ENCODE measurements around the gene ZNF322. TPM values are rescaled to one million over a fixed set of nuclear protein-coding genes. Genes with fewer than 3 reads are reported as not detected.

ZNF322 gene
- total RNA-seq, 4 donors from 2014 or later = 9.0 to 23.4 (median 9.2) TPM

DNA sequence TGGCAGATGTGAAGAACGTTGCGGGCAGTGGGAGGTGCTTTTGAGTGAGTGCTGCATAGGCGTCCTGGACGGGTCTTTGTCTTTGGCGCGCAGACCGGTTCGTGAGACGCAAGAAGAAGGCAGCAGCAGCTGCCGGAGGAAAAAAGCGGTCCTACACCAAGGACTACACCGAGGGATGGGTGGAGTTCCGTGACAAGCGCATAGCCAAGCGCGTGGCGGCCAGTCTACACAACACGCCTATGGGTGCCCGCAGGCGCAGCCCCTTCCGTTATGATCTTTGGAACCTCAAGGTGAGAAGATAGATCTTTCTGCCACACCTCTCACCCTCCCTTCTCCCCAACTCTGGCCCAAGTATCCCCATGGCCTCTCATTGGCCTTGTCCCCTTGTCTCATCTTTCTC is 61.7 kb downstream of the ZNF322 start:
- intact Hi-C loops (cut with DNase I; ENCODE audit: low total_unique reads) = no loop called here
- TF ChIP-seq, protein P1, sequence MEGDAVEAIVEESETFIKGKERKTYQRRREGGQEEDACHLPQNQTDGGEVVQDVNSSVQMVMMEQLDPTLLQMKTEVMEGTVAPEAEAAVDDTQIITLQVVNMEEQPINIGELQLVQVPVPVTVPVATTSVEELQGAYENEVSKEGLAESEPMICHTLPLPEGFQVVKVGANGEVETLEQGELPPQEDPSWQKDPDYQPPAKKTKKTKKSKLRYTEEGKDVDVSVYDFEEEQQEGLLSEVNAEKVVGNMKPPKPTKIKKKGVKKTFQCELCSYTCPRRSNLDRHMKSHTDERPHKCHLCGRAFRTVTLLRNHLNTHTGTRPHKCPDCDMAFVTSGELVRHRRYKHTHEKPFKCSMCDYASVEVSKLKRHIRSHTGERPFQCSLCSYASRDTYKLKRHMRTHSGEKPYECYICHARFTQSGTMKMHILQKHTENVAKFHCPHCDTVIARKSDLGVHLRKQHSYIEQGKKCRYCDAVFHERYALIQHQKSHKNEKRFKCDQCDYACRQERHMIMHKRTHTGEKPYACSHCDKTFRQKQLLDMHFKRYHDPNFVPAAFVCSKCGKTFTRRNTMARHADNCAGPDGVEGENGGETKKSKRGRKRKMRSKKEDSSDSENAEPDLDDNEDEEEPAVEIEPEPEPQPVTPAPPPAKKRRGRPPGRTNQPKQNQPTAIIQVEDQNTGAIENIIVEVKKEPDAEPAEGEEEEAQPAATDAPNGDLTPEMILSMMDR (IDR thresholded peaks at IDR 0.05) = no peak
- WGBS, 2 donors = 59 to 62% methylated on average over 21 of the region's 21 CpGs
- no peak overlapping the region for H3K4me3 ChIP-seq (ENCODE audit: low read depth, poor library complexity, severe bottlenecking)
- DNase-seq (ENCODE audit: low spot score in 2 of 2) = no peak

DNA sequence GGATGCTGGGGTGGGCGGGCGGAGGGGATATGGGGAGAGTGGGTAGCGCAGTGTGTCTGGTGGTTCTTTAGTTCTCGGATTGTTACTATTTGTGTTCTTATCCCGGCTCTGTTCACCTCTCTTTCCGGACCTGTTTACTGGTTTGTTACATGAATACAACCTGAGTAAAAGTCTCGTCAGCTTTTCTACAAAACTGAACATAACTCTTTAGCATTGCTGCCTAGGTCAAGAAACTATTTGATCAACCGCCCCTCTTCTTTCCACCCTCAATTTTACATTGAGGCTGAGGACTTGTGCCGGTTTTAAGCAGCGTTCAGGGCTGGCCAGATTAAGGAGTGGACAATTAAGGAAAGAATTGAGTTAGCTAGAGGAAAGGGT is 62.2 kb downstream of the ZNF322 start:
- DNase-seq (ENCODE audit: low spot score in 2 of 2) = no peak
- peak overlapping the region; percentile 70 for H3K4me3 ChIP-seq (ENCODE audit: low read depth, poor library complexity, severe bottlenecking)
- intact Hi-C loops (cut with DNase I; ENCODE audit: low total_unique reads) = no loop called here
- no peak for TF ChIP-seq POLR2A (IDR thresholded peaks at IDR 0.05)
- TF ChIP-seq, protein P1 (IDR thresholded peaks at IDR 0.05) = no peak
- 3% methylated on average over 10 of the region's 10 CpGs for WGBS, 2 donors

DNA sequence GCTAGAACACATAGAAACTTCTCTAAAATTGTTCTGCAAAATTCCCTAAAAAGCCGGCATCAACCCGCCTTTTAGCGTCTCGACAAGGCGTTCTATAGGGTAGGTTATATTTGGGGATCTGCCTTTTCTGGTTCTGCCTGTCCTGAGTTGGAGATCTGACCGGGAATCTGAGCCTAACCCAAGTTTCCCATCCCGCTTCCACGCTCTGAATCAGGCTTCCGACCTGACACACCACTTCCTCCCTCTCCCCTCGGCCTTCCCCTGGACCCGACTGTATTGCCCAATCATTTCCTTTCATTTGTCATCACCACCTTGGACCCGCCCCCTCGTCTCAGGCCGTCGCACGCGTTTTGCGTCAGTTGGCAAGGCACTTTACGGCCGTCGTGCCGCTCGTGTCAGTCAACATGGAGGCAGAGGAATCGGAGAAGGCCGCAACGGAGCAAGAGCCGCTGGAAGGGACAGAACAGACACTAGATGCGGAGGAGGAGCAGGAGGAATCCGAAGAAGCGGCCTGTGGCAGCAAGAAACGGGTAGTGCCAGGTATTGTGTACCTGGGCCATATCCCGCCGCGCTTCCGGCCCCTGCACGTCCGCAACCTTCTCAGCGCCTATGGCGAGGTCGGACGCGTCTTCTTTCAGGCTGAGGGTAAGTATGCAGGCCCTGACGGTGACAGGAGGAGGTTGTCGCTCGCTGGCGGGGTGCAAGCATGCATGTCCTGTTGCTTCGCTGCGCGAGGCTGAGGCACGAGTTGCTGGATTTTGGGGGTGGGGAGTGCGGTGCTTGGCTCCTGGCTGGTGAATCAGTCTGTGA is 62.8 kb downstream of the ZNF322 start, which contains the start of gene ABT1:
TSS of gene ABT1 (plus strand) at position 375 of the 810 bp plus-strand sequence. CDS start at position 405, 30 bp downstream.
- intact Hi-C loops (cut with DNase I; ENCODE audit: low total_unique reads) = no loop called here
- peak within 1 kb of the TSS; percentile 70 for H3K4me3 ChIP-seq (ENCODE audit: low read depth, poor library complexity, severe bottlenecking)
- 1% methylated on average over 40 to 51 of the region's 51 CpGs for WGBS, 2 donors
- DNase-seq (ENCODE audit: low spot score in 2 of 2) = peak; percentile 99 to 100
- peak in 1 of 2 donors; percentile 30 for TF ChIP-seq POLR2A (IDR thresholded peaks at IDR 0.05)
- TF ChIP-seq, protein P1 (IDR thresholded peaks at IDR 0.05) = peak in 1 of 3 donors; percentile 40

DNA sequence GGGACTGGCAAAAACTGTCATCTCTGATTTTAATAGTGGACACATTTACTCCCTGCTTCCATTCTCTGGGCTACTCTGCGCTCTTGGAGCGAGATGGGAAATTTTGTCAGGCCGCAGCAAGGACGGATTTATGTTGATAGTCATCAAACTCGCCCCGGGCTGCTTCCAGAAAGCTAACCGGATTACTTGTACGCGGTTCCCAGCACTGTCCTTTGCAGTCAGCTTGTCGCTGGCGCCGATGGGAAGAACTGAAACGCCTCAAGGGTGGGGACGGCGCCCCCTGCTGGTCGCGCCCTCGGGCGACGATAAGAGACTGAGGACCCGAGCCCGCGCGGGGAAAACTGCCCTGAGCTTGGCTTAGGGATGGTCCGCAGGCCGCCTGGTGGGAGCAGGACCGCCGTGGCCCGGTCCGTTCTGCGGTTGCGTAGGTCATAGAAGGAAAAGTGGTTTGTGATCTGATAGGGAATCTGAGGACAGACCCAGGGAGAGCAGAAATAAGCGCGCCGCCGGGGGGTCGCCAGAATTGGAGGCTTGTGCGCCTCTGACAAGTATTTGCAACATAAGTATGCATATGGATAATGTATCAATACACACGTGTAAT is 63.8 kb downstream of the ZNF322 start:
- intact Hi-C loops (cut with DNase I; ENCODE audit: low total_unique reads) = no loop called here
- H3K4me3 ChIP-seq (ENCODE audit: low read depth, poor library complexity, severe bottlenecking) = no peak overlapping the region
- TF ChIP-seq, protein P1 (IDR thresholded peaks at IDR 0.05) = peak in 1 of 3 donors; percentile 81
- TF ChIP-seq POLR2A (IDR thresholded peaks at IDR 0.05) = no peak
- WGBS, 2 donors = 1% methylated on average over 39 of the region's 39 CpGs
- DNase-seq (ENCODE audit: low spot score in 2 of 2) = peak; percentile 87 to 98

DNA sequence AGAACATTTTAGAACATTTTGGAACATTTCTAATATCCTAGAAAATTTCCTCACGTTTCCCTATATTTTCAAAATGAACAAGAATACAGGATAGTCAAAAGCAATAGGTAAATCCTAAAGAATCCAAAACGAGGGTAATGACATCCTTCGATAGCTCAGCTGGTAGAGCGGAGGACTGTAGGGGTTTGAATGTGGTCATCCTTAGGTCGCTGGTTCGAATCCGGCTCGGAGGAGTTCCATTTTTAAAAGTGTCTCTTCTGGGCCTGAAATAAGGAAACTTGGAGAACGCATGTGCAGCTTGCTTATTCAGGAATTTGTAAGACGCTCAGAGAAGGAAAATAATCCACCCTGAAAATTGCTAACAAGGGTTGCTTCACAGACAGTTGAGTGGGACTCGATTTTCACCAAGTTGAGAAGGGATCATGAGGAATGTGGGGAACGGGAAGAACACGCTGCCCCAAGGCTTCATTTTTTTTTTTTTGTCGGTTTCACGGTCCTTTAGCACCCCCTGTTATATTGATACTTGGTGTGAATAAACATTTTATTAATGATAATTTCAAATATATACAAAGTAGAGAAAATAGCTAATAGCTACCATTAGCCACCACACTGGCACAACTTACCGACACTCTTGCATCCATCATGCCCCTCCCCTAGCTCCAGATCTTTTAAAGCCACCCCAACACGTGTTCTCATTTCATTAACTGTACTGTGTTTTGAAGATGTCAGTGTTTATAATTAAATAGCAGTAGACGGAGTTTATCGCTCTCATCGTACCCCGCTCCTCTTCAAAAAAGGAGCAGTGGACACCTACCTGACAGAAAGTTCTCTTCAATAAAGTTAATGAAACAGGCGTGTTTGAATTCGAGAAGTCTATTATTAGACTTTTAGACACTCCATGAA is 64.6 kb downstream of the ZNF322 start:
- H3K4me3 ChIP-seq (ENCODE audit: low read depth, poor library complexity, severe bottlenecking) = no peak overlapping the region
- 16 to 24% methylated on average over 23 of the region's 23 CpGs for whole genome bisulfite sequencing, 2 donors
- TF ChIP-seq, protein P1 (IDR thresholded peaks at IDR 0.05) = no peak
- no peak for TF ChIP-seq POLR2A (IDR thresholded peaks at IDR 0.05)
- DNase-seq (ENCODE audit: low spot score in 2 of 2) = no peak
- intact Hi-C loops (cut with DNase I; ENCODE audit: low total_unique reads) = no loop called here

All from lower leg skin (tissue), 4 donors.